WTC11 (cell line): ENCODE measurements around the gene CYP8B1. TPM values are rescaled to one million over a fixed set of nuclear protein-coding genes. Genes with fewer than 3 reads are reported as not detected.

ENCODE experiments used
- ATAC-seq: fragments of 200-7000 bp; cut with Tn5 transposase; 2 replicates; pipeline ENCODE4 v1.10.0; 2021; ENCODE audit warnings: mild to moderate bottlenecking, moderate library complexity
- CTCF ChIA-PET: fragments of 300-600 bp; sonication (Branson Sonifier 250); formaldehyde crosslinking; loops from one replicate; lab custom pipeline; 2021; ENCODE audit warnings: antibody characterized with exemption; lab: Charles Lee
- POLR2A ChIA-PET: fragments of 350-600 bp; sonication (Branson Sonifier 250); formaldehyde crosslinking; loops from one replicate; lab custom pipeline; 2021; ENCODE audit warnings: antibody characterized with exemption; lab: Charles Lee
- DNase-seq: peaks from one replicate; pipeline ENCODE4 v3.0.0; 2021; ENCODE audit warnings: low spot score
- H3K27ac Mint-ChIP-seq: 2 replicates; pipeline ENCODE4 v1.8.0; 2021; ENCODE audit warnings: mixed read lengths
- H3K27me3 Mint-ChIP-seq: 2 replicates; pipeline ENCODE4 v1.8.0; 2021; ENCODE audit warnings: low read depth, mild to moderate bottlenecking, moderate library complexity, mixed read lengths
- H3K36me3 Mint-ChIP-seq: 2 replicates; pipeline ENCODE4 v1.8.0; 2021; ENCODE audit warnings: mixed read lengths
- H3K4me1 Mint-ChIP-seq: 2 replicates; pipeline ENCODE4 v1.8.0; 2022; ENCODE audit warnings: mixed read lengths
- H3K4me3 Mint-ChIP-seq: 2 replicates; pipeline ENCODE4 v1.8.0; 2021; ENCODE audit warnings: mild to moderate bottlenecking, moderate library complexity, mixed read lengths
- H3K9me3 Mint-ChIP-seq: 2 replicates; pipeline ENCODE4 v1.8.0; 2021; ENCODE audit warnings: mixed read lengths
- CBFB ChIP-seq: sonication (generic); formaldehyde crosslinking; IDR thresholded peaks from 2 replicates; pipeline ENCODE4 v1.8.1; 2022; ENCODE audit warnings: mild to moderate bottlenecking, low read depth, missing genetic modification reagents
- ESRRA ChIP-seq: sonication (generic); formaldehyde crosslinking; IDR thresholded peaks from 2 replicates; pipeline ENCODE4 v1.8.1; 2022; ENCODE audit warnings: mild to moderate bottlenecking, missing genetic modification reagents, borderline replicate concordance
- FOXP4 ChIP-seq: sonication (generic); formaldehyde crosslinking; IDR thresholded peaks from 2 replicates; pipeline ENCODE4 v1.8.0; 2022; ENCODE audit warnings: mild to moderate bottlenecking, missing genetic modification reagents
- GTF2I ChIP-seq: fragments of 250-450 bp; sonication (Bioruptor Pico); conservative IDR thresholded peaks from 2 replicates; pipeline ENCODE4 v1.4.0; 2021; ENCODE audit warnings: mild to moderate bottlenecking
- IRF2 ChIP-seq: sonication (generic); formaldehyde crosslinking; IDR thresholded peaks from 2 replicates; pipeline ENCODE4 v1.8.0; 2022; ENCODE audit warnings: low read depth, missing genetic modification reagents, borderline replicate concordance
- MXD4 ChIP-seq: fragments of 250-450 bp; sonication (Bioruptor Pico); IDR thresholded peaks from 2 replicates; pipeline ENCODE4 v1.8.0; 2021; ENCODE audit warnings: mild to moderate bottlenecking, moderate library complexity, borderline replicate concordance
- NR2C2 ChIP-seq: sonication (generic); formaldehyde crosslinking; IDR thresholded peaks from 2 replicates; pipeline ENCODE4 v1.8.0; 2022; ENCODE audit warnings: mild to moderate bottlenecking, missing genetic modification reagents
- PRDM15 ChIP-seq: sonication (generic); formaldehyde crosslinking; IDR thresholded peaks from 2 replicates; pipeline ENCODE4 v1.8.0; 2022; ENCODE audit warnings: missing genetic modification reagents
- SMAD3 ChIP-seq: sonication (generic); formaldehyde crosslinking; IDR thresholded peaks from 2 replicates; pipeline ENCODE4 v1.8.0; 2022; ENCODE audit warnings: missing genetic modification reagents, mild to moderate bottlenecking, borderline replicate concordance
- SMAD4 ChIP-seq: sonication (generic); formaldehyde crosslinking; IDR thresholded peaks from 2 replicates; pipeline ENCODE4 v1.8.0; 2022; ENCODE audit warnings: mild to moderate bottlenecking, missing genetic modification reagents
- SOX15 ChIP-seq: fragments of 250-450 bp; sonication (Bioruptor Pico); IDR thresholded peaks from 2 replicates; pipeline ENCODE4 v1.9.0; 2021; ENCODE audit warnings: mild to moderate bottlenecking
- TP53 ChIP-seq: sonication (generic); formaldehyde crosslinking; IDR thresholded peaks from 2 replicates; pipeline ENCODE4 v1.8.1; 2023; ENCODE audit warnings: mild to moderate bottlenecking, missing genetic modification reagents
- ZNF396 ChIP-seq: fragments of 250-450 bp; sonication (Bioruptor Pico); IDR thresholded peaks from 2 replicates; pipeline ENCODE4 v1.8.0; 2021; ENCODE audit warnings: mild to moderate bottlenecking, moderate library complexity, borderline replicate concordance
- ZNF671 ChIP-seq: fragments of 250-450 bp; sonication (Bioruptor Pico); IDR thresholded peaks from 2 replicates; pipeline ENCODE4 v1.8.0; 2021; ENCODE audit warnings: mild to moderate bottlenecking
- total RNA-seq: library from RNA; stranded (reverse); gene quantifications from 3 replicates; pipeline ENCODE4 v1.2.3, GENCODE V29; 2021
- TF ChIP-seq, protein P1 (sequence below): fragments of 200-600 bp; IDR thresholded peaks from 2 replicates; pipeline ENCODE4 v1.8.0; 2022; ENCODE audit warnings: antibody characterized with exemption
- TF ChIP-seq, protein P2 (sequence below): sonication (generic); formaldehyde crosslinking; IDR thresholded peaks from 2 replicates; pipeline ENCODE4 v1.8.0; 2023; ENCODE audit warnings: missing genetic modification reagents
- TF ChIP-seq, protein P3 (sequence below): fragments of 250-450 bp; sonication (Bioruptor Pico); IDR thresholded peaks from 2 replicates; pipeline ENCODE4 v2.1.2; 2022; ENCODE audit warnings: mild to moderate bottlenecking, moderate library complexity
- TF ChIP-seq, protein P4 (sequence below): sonication (generic); formaldehyde crosslinking; conservative IDR thresholded peaks from 2 replicates; pipeline ENCODE4 v1.8.1; 2022; ENCODE audit warnings: mild to moderate bottlenecking, missing genetic modification reagents

The CYP8B1 gene
- total RNA-seq, 1 experiment from 2014 or later = 0.13 TPM

DNA sequence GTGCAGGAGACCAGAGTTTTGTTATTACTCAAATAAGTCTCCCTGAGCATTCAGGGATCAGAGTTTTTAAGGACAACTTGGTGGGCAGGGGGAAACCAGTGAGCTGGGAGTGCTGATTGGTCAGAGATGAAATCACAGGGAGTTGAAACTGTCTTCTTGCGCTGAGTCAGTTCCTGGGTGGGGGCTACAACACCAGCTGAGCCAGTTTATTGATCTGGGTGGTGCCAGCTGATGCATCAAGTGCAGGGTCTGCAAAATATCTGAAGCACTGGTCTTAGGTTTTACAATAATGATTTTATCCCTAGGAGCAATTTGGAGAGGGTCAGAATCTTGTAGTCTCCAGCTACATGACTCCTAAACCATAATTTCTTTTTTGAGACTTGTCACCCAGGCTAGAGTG lies 16.5 kb upstream of the CYP8B1 start:
- no peaks in the 10 kb centered on the region for H3K36me3 Mint-ChIP-seq
- H3K4me3 Mint-ChIP-seq = no peak overlapping the region
- ATAC-seq = no peak
- peaks cover 53% of the 10 kb centered on the region for H3K4me1 Mint-ChIP-seq
- H3K9me3 Mint-ChIP-seq = peaks cover 9% of the 10 kb centered on the region
- H3K27me3 Mint-ChIP-seq = no peaks in the 10 kb centered on the region
- ChIA-PET CTCF (interaction anchor here (1.5 to 3.0 kb wide), 2 partner anchors 11 to 179 kb away, joined by 3 to 20 read pairs; no protein-coding TSS in a partner anchor), POLR2A (no interaction called here)
- H3K27ac Mint-ChIP-seq = peak overlapping the region; percentile 98
- TF ChIP-seq SOX15 (CRISPR knock-in tag) (no peak), NR2C2 (CRISPR knock-in tag) (no peak), CBFB (CRISPR knock-in tag) (no peak), SMAD4 (CRISPR knock-in tag) (no peak), FOXP4 (CRISPR knock-in tag) (no peak), PRDM15 (CRISPR knock-in tag) (no peak), GTF2I (CRISPR knock-in tag) (no peak), ESRRA (no peak), IRF2 (CRISPR knock-in tag) (no peak), MXD4 (CRISPR knock-in tag) (no peak), TP53 (CRISPR knock-in tag) (no peak), ZNF396 (CRISPR knock-in tag) (no peak), ZNF671 (no peak), SMAD3 (no peak)
- TF ChIP-seq, protein P1, sequence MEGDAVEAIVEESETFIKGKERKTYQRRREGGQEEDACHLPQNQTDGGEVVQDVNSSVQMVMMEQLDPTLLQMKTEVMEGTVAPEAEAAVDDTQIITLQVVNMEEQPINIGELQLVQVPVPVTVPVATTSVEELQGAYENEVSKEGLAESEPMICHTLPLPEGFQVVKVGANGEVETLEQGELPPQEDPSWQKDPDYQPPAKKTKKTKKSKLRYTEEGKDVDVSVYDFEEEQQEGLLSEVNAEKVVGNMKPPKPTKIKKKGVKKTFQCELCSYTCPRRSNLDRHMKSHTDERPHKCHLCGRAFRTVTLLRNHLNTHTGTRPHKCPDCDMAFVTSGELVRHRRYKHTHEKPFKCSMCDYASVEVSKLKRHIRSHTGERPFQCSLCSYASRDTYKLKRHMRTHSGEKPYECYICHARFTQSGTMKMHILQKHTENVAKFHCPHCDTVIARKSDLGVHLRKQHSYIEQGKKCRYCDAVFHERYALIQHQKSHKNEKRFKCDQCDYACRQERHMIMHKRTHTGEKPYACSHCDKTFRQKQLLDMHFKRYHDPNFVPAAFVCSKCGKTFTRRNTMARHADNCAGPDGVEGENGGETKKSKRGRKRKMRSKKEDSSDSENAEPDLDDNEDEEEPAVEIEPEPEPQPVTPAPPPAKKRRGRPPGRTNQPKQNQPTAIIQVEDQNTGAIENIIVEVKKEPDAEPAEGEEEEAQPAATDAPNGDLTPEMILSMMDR = no peak
- TF ChIP-seq, protein P2, sequence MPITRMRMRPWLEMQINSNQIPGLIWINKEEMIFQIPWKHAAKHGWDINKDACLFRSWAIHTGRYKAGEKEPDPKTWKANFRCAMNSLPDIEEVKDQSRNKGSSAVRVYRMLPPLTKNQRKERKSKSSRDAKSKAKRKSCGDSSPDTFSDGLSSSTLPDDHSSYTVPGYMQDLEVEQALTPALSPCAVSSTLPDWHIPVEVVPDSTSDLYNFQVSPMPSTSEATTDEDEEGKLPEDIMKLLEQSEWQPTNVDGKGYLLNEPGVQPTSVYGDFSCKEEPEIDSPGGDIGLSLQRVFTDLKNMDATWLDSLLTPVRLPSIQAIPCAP = no peak
- TF ChIP-seq, protein P3, sequence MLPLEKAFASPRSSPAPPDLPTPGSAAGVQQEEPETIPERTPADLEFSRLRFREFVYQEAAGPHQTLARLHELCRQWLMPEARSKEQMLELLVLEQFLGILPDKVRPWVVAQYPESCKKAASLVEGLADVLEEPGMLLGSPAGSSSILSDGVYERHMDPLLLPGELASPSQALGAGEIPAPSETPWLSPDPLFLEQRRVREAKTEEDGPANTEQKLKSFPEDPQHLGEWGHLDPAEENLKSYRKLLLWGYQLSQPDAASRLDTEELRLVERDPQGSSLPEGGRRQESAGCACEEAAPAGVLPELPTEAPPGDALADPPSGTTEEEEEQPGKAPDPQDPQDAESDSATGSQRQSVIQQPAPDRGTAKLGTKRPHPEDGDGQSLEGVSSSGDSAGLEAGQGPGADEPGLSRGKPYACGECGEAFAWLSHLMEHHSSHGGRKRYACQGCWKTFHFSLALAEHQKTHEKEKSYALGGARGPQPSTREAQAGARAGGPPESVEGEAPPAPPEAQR = no peak
- TF ChIP-seq, protein P4, sequence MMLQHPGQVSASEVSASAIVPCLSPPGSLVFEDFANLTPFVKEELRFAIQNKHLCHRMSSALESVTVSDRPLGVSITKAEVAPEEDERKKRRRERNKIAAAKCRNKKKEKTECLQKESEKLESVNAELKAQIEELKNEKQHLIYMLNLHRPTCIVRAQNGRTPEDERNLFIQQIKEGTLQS (CRISPR knock-in tag) = no peak
- no peak for DNase-seq
